IMR-90 (cell line): ENCODE data around the gene KCNG4. TPM values are rescaled to one million over a fixed set of nuclear protein-coding genes. Genes with fewer than 3 reads are reported as not detected.

Source experiments
- ATAC-seq: fragments of 200-7000 bp; cut with Tn5 transposase; 2 replicates; pipeline ENCODE4 v1.9.1; 2020; ENCODE audit warnings: low read depth, mild to moderate bottlenecking, moderate library complexity
- BruUV-seq: library from RNA; stranded (reverse); fragments of 400-500 nt; replicated peaks from 2 replicates; lab custom pipeline; 2021; lab: Mats Ljungman, UMichigan
- CTCF ChIA-PET: fragments of 300-600 bp; formaldehyde crosslinking; extraction: SDS; loops from one replicate; lab custom pipeline; 2021; ENCODE audit warnings: antibody characterized with exemption; lab: Yijun Ruan, JAX
- POLR2A ChIA-PET: fragments of 300-600 bp; sonication (Branson Sonifier 250); formaldehyde crosslinking; loops from one replicate; lab custom pipeline; 2022; ENCODE audit warnings: antibody characterized with exemption; ENCODE audit not compliant: unreplicated experiment; lab: Charles Lee
- DNase-seq: peaks from one replicate; pipeline ENCODE4 v3.0.0; 2013
- H2AFZ ChIP-seq: replicated peaks from 2 replicates; pipeline ENCODE3; 2013; ENCODE audit warnings: low read length, mild to moderate bottlenecking; ENCODE audit not compliant: poor library complexity
- H2AK5ac ChIP-seq: 2 replicates; pipeline ENCODE4 v1.6.1; 2013; ENCODE audit warnings: low read depth, low read length, inconsistent platforms
- H2AK9ac ChIP-seq: replicated peaks from 2 replicates; pipeline ENCODE3; 2013; ENCODE audit warnings: mild to moderate bottlenecking, low read depth, low read length, moderate library complexity; ENCODE audit not compliant: poor library complexity
- H2BK120ac ChIP-seq: 2 replicates; pipeline ENCODE4 v1.6.1; 2013; ENCODE audit warnings: low read depth, low read length, inconsistent platforms
- H2BK15ac ChIP-seq: 3 replicates; pipeline ENCODE4 v1.6.1; 2013; ENCODE audit warnings: low read depth, low read length, inconsistent platforms
- H2BK20ac ChIP-seq: 2 replicates; pipeline ENCODE4 v1.6.1; 2013; ENCODE audit warnings: low read depth, mild to moderate bottlenecking, inconsistent platforms, low read length, moderate library complexity
- H2BK5ac ChIP-seq: 2 replicates; pipeline ENCODE4 v1.6.1; 2013; ENCODE audit warnings: mild to moderate bottlenecking, low read depth, low read length, inconsistent platforms; ENCODE audit not compliant: poor library complexity, severe bottlenecking
- H3K14ac ChIP-seq: replicated peaks from 2 replicates; pipeline ENCODE4 v1.6.1; 2013; ENCODE audit warnings: low read depth, low read length, inconsistent platforms
- H3K18ac ChIP-seq: 2 replicates; pipeline ENCODE4 v1.6.1; 2013; ENCODE audit warnings: low read depth, low read length, control low read depth
- H3K23ac ChIP-seq: 2 replicates; pipeline ENCODE4 v1.6.1; 2013; ENCODE audit warnings: low read depth, low read length, inconsistent platforms
- H3K27ac ChIP-seq: 2 replicates; pipeline ENCODE4 v1.5.1; 2013; ENCODE audit warnings: mild to moderate bottlenecking, control low read depth, low read length; ENCODE audit not compliant: insufficient read depth
- H3K27me3 ChIP-seq: 2 replicates; pipeline ENCODE4 v1.6.1; 2013; ENCODE audit warnings: low read length; ENCODE audit not compliant: control insufficient read depth, insufficient read depth
- H3K36me3 ChIP-seq: 2 replicates; pipeline ENCODE4 v1.6.1; 2013; ENCODE audit warnings: low read length, mixed read lengths; ENCODE audit not compliant: control insufficient read depth, insufficient read depth
- H3K4ac ChIP-seq: 2 replicates; pipeline ENCODE4 v1.6.1; 2013; ENCODE audit warnings: low read depth, low read length, inconsistent platforms
- H3K4me1 ChIP-seq: 2 replicates; pipeline ENCODE4 v1.6.1; 2013; ENCODE audit warnings: low read length, mixed read lengths; ENCODE audit not compliant: control insufficient read depth, insufficient read depth
- H3K4me2 ChIP-seq: 2 replicates; pipeline ENCODE4 v1.6.1; 2013; ENCODE audit warnings: low read depth, mild to moderate bottlenecking, control low read depth, low read length, moderate library complexity
- H3K4me3 ChIP-seq: 2 replicates; pipeline ENCODE4 v1.5.1; 2013; ENCODE audit warnings: low read depth, mild to moderate bottlenecking, control low read depth, low read length, moderate library complexity; ENCODE audit not compliant: insufficient read depth
- H3K56ac ChIP-seq: 2 replicates; pipeline ENCODE4 v1.6.1; 2013; ENCODE audit warnings: low read length, inconsistent platforms; ENCODE audit not compliant: insufficient read depth; ENCODE audit errors: extremely low read depth
- H3K79me1 ChIP-seq, 2 experiments: 2 replicates each; pipeline ENCODE4 v1.6.1; 2013; ENCODE audit warnings: low read length in 2 of 2, inconsistent platforms in 1 of 2, low read depth in 1 of 2
- H3K9ac ChIP-seq: 2 replicates; pipeline ENCODE4 v1.6.1; 2013; ENCODE audit warnings: low read depth, low read length, control low read depth
- H3K9me1 ChIP-seq: 2 replicates; pipeline ENCODE4 v1.6.1; 2013; ENCODE audit warnings: low read length, inconsistent platforms; ENCODE audit not compliant: insufficient read depth
- H3K9me3 ChIP-seq: 2 replicates; pipeline ENCODE4 v1.6.1; 2013; ENCODE audit warnings: low read length; ENCODE audit not compliant: control insufficient read depth, insufficient read depth
- H4K20me1 ChIP-seq: 2 replicates; pipeline ENCODE4 v1.6.1; 2013; ENCODE audit warnings: low read length, inconsistent platforms; ENCODE audit not compliant: insufficient read depth
- H4K5ac ChIP-seq: 2 replicates; pipeline ENCODE4 v1.6.1; 2013; ENCODE audit warnings: mild to moderate bottlenecking, low read depth, low read length, control low read depth
- H4K8ac ChIP-seq, 2 experiments: 2 replicates each; pipeline ENCODE4 v1.6.1; 2013; ENCODE audit warnings: low read depth in 2 of 2, low read length in 2 of 2, control low read depth in 1 of 2, inconsistent platforms in 1 of 2
- H4K91ac ChIP-seq: 2 replicates; pipeline ENCODE4 v1.6.1; 2013; ENCODE audit warnings: low read depth, low read length, inconsistent platforms; ENCODE audit not compliant: insufficient read depth
- BHLHE40 ChIP-seq: fragments of 150-350 bp; IDR thresholded peaks from 2 replicates; pipeline ENCODE4 v1.6.1; 2016; ENCODE audit warnings: mild to moderate bottlenecking, low read depth, low read length
- CEBPB ChIP-seq: IDR thresholded peaks from 2 replicates; pipeline ENCODE4 v1.6.1; 2012; ENCODE audit warnings: low read depth, low read length, improper control_type of control experiment
- CHD1 ChIP-seq: IDR thresholded peaks from 2 replicates; pipeline ENCODE4 v1.6.1; 2012; ENCODE audit warnings: low read depth, low read length, improper control_type of control experiment
- FOS ChIP-seq: fragments of 150-350 bp; IDR thresholded peaks from 2 replicates; pipeline ENCODE4 v1.6.1; 2016; ENCODE audit warnings: low read depth, low read length
- MAFK ChIP-seq: IDR thresholded peaks from 2 replicates; pipeline ENCODE4 v1.6.1; 2012; ENCODE audit warnings: low read depth, low read length, improper control_type of control experiment
- MAZ ChIP-seq: IDR thresholded peaks from 2 replicates; pipeline ENCODE4 v1.6.1; 2012; ENCODE audit warnings: low read depth, mild to moderate bottlenecking, low read length, improper control_type of control experiment, moderate library complexity, borderline replicate concordance
- MXI1 ChIP-seq: IDR thresholded peaks from 2 replicates; pipeline ENCODE4 v1.6.1; 2012; ENCODE audit warnings: low read depth, mild to moderate bottlenecking, low read length, moderate library complexity, borderline replicate concordance
- NFE2L2 ChIP-seq: fragments of 150-350 bp; IDR thresholded peaks from 2 replicates; pipeline ENCODE4 v1.6.1; 2016; ENCODE audit warnings: low read depth, mild to moderate bottlenecking, low read length
- POLR2A ChIP-seq: IDR thresholded peaks from 2 replicates; pipeline ENCODE4 v1.6.1; 2012; ENCODE audit warnings: mild to moderate bottlenecking, low read depth, low read length
- RAD21 ChIP-seq: IDR thresholded peaks from 2 replicates; pipeline ENCODE4 v1.6.1; 2012; ENCODE audit warnings: low read length, improper control_type of control experiment
- RCOR1 ChIP-seq: IDR thresholded peaks from 2 replicates; pipeline ENCODE4 v1.6.1; 2012; ENCODE audit warnings: mild to moderate bottlenecking, low read length, improper control_type of control experiment; ENCODE audit not compliant: insufficient replicate concordance
- RFX5 ChIP-seq: IDR thresholded peaks from 2 replicates; pipeline ENCODE4 v1.8.0; 2012; ENCODE audit warnings: low read depth, mild to moderate bottlenecking, low read length, moderate library complexity
- SMC3 ChIP-seq: fragments of 150-350 bp; IDR thresholded peaks from 2 replicates; pipeline ENCODE4 v1.6.1; 2016; ENCODE audit warnings: low read depth, mild to moderate bottlenecking, antibody characterized with exemption, low read length, moderate library complexity
- WGBS, 2 experiments: methylation state at CpG; one replicate each; pipeline versions ENCODE4 v1.1.5 to v1.1.7; 2013; ENCODE audit warnings: missing lambda C conversion rate in 2 of 2; ENCODE audit not compliant: insufficient read length in 1 of 2; ENCODE audit errors: extremely low coverage in 2 of 2; 5-methylcytosine and 5-hydroxymethylcytosine counted together
- dilution Hi-C: fragments of 300-500 bp; cut with HindIII; formaldehyde crosslinking; loops from one replicate; pipeline ENCODE4 v1.14.3; 2018; ENCODE audit warnings: low sequenced_read_pairs; ENCODE audit not compliant: unreplicated experiment
- in situ Hi-C: fragments of 300-500 bp; cut with MboI; formaldehyde crosslinking; loops from 3 replicates; pipeline ENCODE4 v1.14.3; 2019; ENCODE audit warnings: low sequenced_read_pairs, inconsistent platforms, mixed read lengths
- intact Hi-C: fragments of 100-400 bp; cut with micrococcal nuclease; formaldehyde crosslinking; loops from 2 replicates; pipeline ENCODE4 v1.10.0; 2022
- polyA plus RNA-seq, 3 experiments: library from polyadenylated mRNA; depleted of rRNA; stranded (reverse); fragments of >200 nt; gene quantifications; 2 replicates each; pipeline ENCODE4 v1.2.3, GENCODE V29; 2012; ENCODE audit warnings: low replicate concordance in 1 of 3
- total RNA-seq: library from RNA; depleted of rRNA; stranded (reverse); fragments of >200 nt; gene quantifications from 2 replicates; pipeline ENCODE4 v1.2.3, GENCODE V29; 2012
- TF ChIP-seq, protein P1 (sequence below): fragments of 150-350 bp; IDR thresholded peaks from 2 replicates; pipeline ENCODE4 v1.6.1; 2017; ENCODE audit warnings: mild to moderate bottlenecking, antibody characterized with exemption, low read length, low read depth
- TF ChIP-seq, protein P2 (sequence below): conservative IDR thresholded peaks from 2 replicates; pipeline ENCODE4 v1.5.1; 2012; ENCODE audit warnings: mild to moderate bottlenecking, low read depth, low read length, improper control_type of control experiment
- TF ChIP-seq, protein P3 (sequence below): fragments of 150-350 bp; IDR thresholded peaks from 2 replicates; pipeline ENCODE4 v1.6.1; 2016; ENCODE audit warnings: low read depth, mild to moderate bottlenecking, low read length, moderate library complexity, borderline replicate concordance

Gene KCNG4
- total and polyA plus RNA-seq, 2 of the 4 experiments (the other 2 are of a cell fraction), result not detected

DNA sequence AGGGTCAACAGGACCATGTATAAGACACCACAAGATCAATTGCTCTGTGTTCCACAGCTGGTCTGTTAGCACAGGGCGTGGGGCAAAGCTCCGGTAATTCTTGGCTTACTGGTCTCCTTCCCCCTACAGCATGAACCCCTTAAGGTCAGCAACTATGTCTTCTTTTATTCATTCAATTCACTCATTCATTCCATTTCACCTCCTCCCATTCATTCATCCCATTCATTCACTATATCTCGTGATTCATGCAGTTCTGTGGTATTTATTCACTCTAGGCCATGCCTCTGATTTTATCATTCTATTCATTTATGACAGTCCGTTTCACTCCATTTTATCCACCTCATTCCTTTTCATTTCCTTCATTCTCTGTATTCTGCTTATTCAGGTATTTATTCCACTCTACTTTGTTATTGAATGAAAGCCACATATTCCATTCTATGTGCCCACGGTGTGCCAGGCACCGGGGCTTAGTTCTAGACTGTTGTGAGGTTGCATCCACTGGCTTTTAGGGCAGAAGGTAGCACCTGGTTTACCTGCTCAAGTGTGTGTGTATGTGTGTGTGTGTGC lies 35.9 kb upstream of the KCNG4 start:
- no peaks in the 10 kb centered on the region for H3K79me1 ChIP-seq
- no peak overlapping the region for H3K23ac ChIP-seq
- H2BK15ac ChIP-seq, result no peak overlapping the region
- H4K5ac ChIP-seq, result no peak overlapping the region
- H2AK5ac ChIP-seq, result peak overlapping the region; percentile 8; the same call in 1 of the 2 replicates
- H2AFZ ChIP-seq, result no peak overlapping the region
- H4K8ac ChIP-seq, result no peak overlapping the region
- in situ Hi-C loops (loop anchor here (25.0 kb wide), 2 partner anchors 362 to 437 kb away; partner anchors contain the start of gene KLHL36), dilution Hi-C loops (no loop called here), intact Hi-C loops (no loop called here)
- no peak overlapping the region for H3K56ac ChIP-seq
- H3K9me1 ChIP-seq, result no peaks in the 10 kb centered on the region
- H2BK120ac ChIP-seq, result no peak overlapping the region
- no peaks in the 10 kb centered on the region for H3K4me1 ChIP-seq
- no peak overlapping the region for H2BK20ac ChIP-seq
- DNase-seq, result no peak
- H3K27ac ChIP-seq, result no peak overlapping the region
- H2AK9ac ChIP-seq, result no peak overlapping the region
- no peak overlapping the region for H2BK5ac ChIP-seq
- TF ChIP-seq MAFK (no peak), MXI1 (no peak), SMC3 (no peak), POLR2A (no peak), CEBPB (no peak), RAD21 (no peak), BHLHE40 (no peak), RFX5 (no peak), RCOR1 (no peak), CHD1 (no peak), MAZ (no peak), NFE2L2 (no peak), FOS (no peak)
- TF ChIP-seq, protein P1, sequence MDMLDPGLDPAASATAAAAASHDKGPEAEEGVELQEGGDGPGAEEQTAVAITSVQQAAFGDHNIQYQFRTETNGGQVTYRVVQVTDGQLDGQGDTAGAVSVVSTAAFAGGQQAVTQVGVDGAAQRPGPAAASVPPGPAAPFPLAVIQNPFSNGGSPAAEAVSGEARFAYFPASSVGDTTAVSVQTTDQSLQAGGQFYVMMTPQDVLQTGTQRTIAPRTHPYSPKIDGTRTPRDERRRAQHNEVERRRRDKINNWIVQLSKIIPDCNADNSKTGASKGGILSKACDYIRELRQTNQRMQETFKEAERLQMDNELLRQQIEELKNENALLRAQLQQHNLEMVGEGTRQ, result no peak
- TF ChIP-seq, protein P2, sequence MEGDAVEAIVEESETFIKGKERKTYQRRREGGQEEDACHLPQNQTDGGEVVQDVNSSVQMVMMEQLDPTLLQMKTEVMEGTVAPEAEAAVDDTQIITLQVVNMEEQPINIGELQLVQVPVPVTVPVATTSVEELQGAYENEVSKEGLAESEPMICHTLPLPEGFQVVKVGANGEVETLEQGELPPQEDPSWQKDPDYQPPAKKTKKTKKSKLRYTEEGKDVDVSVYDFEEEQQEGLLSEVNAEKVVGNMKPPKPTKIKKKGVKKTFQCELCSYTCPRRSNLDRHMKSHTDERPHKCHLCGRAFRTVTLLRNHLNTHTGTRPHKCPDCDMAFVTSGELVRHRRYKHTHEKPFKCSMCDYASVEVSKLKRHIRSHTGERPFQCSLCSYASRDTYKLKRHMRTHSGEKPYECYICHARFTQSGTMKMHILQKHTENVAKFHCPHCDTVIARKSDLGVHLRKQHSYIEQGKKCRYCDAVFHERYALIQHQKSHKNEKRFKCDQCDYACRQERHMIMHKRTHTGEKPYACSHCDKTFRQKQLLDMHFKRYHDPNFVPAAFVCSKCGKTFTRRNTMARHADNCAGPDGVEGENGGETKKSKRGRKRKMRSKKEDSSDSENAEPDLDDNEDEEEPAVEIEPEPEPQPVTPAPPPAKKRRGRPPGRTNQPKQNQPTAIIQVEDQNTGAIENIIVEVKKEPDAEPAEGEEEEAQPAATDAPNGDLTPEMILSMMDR, result no peak
- TF ChIP-seq, protein P3, sequence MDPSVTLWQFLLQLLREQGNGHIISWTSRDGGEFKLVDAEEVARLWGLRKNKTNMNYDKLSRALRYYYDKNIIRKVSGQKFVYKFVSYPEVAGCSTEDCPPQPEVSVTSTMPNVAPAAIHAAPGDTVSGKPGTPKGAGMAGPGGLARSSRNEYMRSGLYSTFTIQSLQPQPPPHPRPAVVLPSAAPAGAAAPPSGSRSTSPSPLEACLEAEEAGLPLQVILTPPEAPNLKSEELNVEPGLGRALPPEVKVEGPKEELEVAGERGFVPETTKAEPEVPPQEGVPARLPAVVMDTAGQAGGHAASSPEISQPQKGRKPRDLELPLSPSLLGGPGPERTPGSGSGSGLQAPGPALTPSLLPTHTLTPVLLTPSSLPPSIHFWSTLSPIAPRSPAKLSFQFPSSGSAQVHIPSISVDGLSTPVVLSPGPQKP, result no peak
- no peaks in the 10 kb centered on the region; the same call in 1 of the 2 replicates for H3K9me3 ChIP-seq
- ATAC-seq, result no peak
- H3K4me2 ChIP-seq, result no peak overlapping the region
- peaks cover 29% of the 10 kb centered on the region for H3K27me3 ChIP-seq
- BruUV-seq, result no TSS peak
- H3K4ac ChIP-seq, result no peak overlapping the region
- H3K14ac ChIP-seq, result no peak overlapping the region
- H3K9ac ChIP-seq, result no peak overlapping the region
- no peak overlapping the region for H3K4me3 ChIP-seq
- POLR2A ChIA-PET, result no interaction called here
- WGBS, 2 experiments, result 43 to 100% methylated on average over 1 of the region's 6 CpGs
- no peaks in the 10 kb centered on the region for H4K20me1 ChIP-seq
- H4K91ac ChIP-seq, result no peak overlapping the region
- CTCF ChIA-PET, result interaction anchor here (1.5 to 4.1 kb wide), 2 partner anchors 9 to 32 kb away, joined by 4 to 15 read pairs; no protein-coding TSS in a partner anchor
- no peaks in the 10 kb centered on the region for H3K36me3 ChIP-seq
- no peak overlapping the region for H3K18ac ChIP-seq
